Peyer's patch (tissue), 4 donors: Measurements from ENCODE around the gene SDHA.

Experiments
- POLR2A ChIP-seq, 2 donors: fragments of 450-650 bp; IDR thresholded peaks; one replicate each; pipeline ENCODE4 v1.5.1; 2017; ENCODE audit warnings: antibody characterized with exemption in 2 of 2, mild to moderate bottlenecking in 2 of 2, moderate library complexity in 2 of 2
- TF ChIP-seq, protein P1 (sequence below), 6 experiments: fragments of 450-650 bp in 4 of 6; fragments of 200-600 bp in 2 of 6; sonication (generic) in 1 of 6; IDR thresholded peaks; one replicate each; pipeline ENCODE4 v1.5.1; 2017 to 2019; ENCODE audit warnings: antibody characterized with exemption in 6 of 6, mild to moderate bottlenecking in 3 of 6, moderate library complexity in 1 of 6

GRCh38 chr5:189976-190365, 28.1 kb upstream of the SDHA start:
- TF ChIP-seq, protein P1, sequence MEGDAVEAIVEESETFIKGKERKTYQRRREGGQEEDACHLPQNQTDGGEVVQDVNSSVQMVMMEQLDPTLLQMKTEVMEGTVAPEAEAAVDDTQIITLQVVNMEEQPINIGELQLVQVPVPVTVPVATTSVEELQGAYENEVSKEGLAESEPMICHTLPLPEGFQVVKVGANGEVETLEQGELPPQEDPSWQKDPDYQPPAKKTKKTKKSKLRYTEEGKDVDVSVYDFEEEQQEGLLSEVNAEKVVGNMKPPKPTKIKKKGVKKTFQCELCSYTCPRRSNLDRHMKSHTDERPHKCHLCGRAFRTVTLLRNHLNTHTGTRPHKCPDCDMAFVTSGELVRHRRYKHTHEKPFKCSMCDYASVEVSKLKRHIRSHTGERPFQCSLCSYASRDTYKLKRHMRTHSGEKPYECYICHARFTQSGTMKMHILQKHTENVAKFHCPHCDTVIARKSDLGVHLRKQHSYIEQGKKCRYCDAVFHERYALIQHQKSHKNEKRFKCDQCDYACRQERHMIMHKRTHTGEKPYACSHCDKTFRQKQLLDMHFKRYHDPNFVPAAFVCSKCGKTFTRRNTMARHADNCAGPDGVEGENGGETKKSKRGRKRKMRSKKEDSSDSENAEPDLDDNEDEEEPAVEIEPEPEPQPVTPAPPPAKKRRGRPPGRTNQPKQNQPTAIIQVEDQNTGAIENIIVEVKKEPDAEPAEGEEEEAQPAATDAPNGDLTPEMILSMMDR (IDR thresholded peaks at IDR 0.05): no peak
- TF ChIP-seq POLR2A (IDR thresholded peaks at IDR 0.05): no peak
